HepG2 (cell line): ENCODE measurements around the gene ITPR1.

Experiments
- BCLAF1 ChIP-seq: fragments of 450-650 bp; IDR thresholded peaks from 2 replicates; pipeline ENCODE4 v1.6.1; 2017; ENCODE audit warnings: mild to moderate bottlenecking
- IRF9 ChIP-seq: sonication (generic); formaldehyde crosslinking; IDR thresholded peaks from 2 replicates; pipeline ENCODE4 v1.8.0; 2022; ENCODE audit warnings: missing genetic modification reagents, mild to moderate bottlenecking, borderline replicate concordance
- MED13 ChIP-seq: sonication (generic); formaldehyde crosslinking; IDR thresholded peaks from 2 replicates; pipeline ENCODE4 v1.5.0; 2020; ENCODE audit warnings: missing genetic modification reagents
- SMC3 ChIP-seq: IDR thresholded peaks from 2 replicates; pipeline ENCODE4 v1.6.1; 2011; ENCODE audit warnings: low read length, improper control_type of control experiment
- ZNF3 ChIP-seq: IDR thresholded peaks from 2 replicates; pipeline ENCODE4 v1.7.0; 2017; ENCODE audit warnings: inconsistent platforms

- TF ChIP-seq BCLAF1: no peak
- TF ChIP-seq MED13 (CRISPR knock-in tag): no peak
- no peak for TF ChIP-seq ZNF3 (CRISPR knock-in tag)
- no peak for TF ChIP-seq IRF9
- TF ChIP-seq SMC3: no peak
These were observed 402.7 kb downstream of the ITPR1 start for GRCh38 chr3:4895838-4896237.
